Uterus (tissue), 2 donors: ENCODE results near the gene CADM2.

Source experiments
- POLR2A ChIP-seq, 2 donors: fragments of 450-650 bp; IDR thresholded peaks; one replicate each; pipeline ENCODE4 v1.6.1; 2016; ENCODE audit warnings: antibody characterized with exemption in 2 of 2, mild to moderate bottlenecking in 1 of 2, moderate library complexity in 1 of 2
- TF ChIP-seq, protein P1 (sequence below), 4 experiments: fragments of 200-600 bp in 2 of 4; fragments of 450-650 bp in 2 of 4; sonication (generic) in 2 of 4; IDR thresholded peaks; one replicate each; pipeline ENCODE4 v1.5.1; 2016 to 2019; ENCODE audit warnings: antibody characterized with exemption in 4 of 4, mild to moderate bottlenecking in 2 of 4, moderate library complexity in 1 of 4

DNA sequence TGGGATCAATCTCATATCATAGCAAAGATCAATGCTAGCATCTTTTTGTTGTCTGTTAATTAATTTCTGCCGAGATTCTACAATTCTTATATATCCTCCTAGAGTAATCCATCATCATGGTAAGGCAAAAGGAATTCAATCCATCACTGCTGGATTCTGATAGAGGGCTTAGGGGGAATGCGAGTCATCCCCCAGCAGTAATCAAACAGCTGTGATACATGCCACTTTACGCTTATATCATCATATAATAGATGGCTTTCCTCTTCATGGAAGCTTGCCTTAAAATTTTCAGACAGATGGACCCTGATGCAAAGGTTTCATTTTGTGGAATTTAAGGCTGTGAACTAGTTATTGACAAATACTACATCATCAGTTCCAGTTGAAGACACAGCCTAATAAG is 645.9 kb downstream of the CADM2 start:
- no peak for TF ChIP-seq POLR2A (IDR thresholded peaks at IDR 0.05)
- TF ChIP-seq, protein P1, sequence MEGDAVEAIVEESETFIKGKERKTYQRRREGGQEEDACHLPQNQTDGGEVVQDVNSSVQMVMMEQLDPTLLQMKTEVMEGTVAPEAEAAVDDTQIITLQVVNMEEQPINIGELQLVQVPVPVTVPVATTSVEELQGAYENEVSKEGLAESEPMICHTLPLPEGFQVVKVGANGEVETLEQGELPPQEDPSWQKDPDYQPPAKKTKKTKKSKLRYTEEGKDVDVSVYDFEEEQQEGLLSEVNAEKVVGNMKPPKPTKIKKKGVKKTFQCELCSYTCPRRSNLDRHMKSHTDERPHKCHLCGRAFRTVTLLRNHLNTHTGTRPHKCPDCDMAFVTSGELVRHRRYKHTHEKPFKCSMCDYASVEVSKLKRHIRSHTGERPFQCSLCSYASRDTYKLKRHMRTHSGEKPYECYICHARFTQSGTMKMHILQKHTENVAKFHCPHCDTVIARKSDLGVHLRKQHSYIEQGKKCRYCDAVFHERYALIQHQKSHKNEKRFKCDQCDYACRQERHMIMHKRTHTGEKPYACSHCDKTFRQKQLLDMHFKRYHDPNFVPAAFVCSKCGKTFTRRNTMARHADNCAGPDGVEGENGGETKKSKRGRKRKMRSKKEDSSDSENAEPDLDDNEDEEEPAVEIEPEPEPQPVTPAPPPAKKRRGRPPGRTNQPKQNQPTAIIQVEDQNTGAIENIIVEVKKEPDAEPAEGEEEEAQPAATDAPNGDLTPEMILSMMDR (IDR thresholded peaks at IDR 0.05) = no peak
